PC-9 (cell line): Measurements from ENCODE around the gene SPRTN.

Source experiments
- EZH2 ChIP-seq: fragments of 200-600 bp; sonication (generic); IDR thresholded peaks from 2 replicates; pipeline ENCODE4 v1.8.0; 2017; ENCODE audit warnings: antibody characterized with exemption, low read depth
- TF ChIP-seq, protein P1 (sequence below): fragments of 200-600 bp; sonication (generic); conservative IDR thresholded peaks from 2 replicates; pipeline ENCODE4 v1.6.1; 2017; ENCODE audit warnings: mixed run types, antibody characterized with exemption, mild to moderate bottlenecking, moderate library complexity

DNA sequence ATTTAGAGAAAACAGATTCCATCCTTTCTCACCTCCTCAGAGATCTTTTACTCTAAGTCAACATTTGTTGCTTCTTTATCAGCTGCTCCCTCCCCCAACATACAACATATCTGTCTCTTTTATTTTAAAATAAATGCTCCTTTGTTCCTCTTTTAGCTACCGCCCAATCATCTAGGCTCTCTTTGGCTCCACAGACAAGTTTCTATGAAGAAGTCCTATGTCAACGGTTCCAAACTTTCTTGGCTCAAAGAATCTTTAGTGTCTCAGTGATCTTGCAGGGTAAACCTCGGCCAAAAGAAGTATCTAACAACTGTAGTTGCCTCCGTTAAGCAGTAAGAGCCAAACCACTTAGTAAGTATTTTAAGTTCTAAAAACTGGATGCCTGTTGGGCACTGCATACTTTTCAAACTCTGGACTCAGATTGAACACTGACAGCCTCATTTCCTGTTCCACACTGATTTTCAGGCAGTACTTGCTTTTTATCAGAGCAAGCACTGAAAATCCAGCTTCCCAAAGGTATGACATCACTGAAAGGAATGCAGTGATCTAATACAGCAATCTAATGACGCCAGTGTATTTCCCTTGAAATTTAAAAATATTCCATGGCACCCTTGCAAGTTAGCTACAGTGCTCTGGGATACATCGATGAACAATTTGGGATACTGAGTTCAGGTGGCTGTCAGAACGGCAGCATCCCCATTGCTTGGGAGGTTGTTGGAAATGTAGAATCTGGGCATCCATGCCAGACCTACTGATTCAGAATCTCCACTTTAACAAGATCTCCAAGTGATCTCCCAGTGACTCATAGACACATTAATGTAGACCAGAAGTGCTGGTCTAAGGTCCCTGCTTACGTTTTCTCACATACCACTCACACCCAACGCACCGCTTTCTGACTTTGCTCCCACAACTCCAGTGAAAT, 57.2 kb downstream of the SPRTN start:
- TF ChIP-seq, protein P1, sequence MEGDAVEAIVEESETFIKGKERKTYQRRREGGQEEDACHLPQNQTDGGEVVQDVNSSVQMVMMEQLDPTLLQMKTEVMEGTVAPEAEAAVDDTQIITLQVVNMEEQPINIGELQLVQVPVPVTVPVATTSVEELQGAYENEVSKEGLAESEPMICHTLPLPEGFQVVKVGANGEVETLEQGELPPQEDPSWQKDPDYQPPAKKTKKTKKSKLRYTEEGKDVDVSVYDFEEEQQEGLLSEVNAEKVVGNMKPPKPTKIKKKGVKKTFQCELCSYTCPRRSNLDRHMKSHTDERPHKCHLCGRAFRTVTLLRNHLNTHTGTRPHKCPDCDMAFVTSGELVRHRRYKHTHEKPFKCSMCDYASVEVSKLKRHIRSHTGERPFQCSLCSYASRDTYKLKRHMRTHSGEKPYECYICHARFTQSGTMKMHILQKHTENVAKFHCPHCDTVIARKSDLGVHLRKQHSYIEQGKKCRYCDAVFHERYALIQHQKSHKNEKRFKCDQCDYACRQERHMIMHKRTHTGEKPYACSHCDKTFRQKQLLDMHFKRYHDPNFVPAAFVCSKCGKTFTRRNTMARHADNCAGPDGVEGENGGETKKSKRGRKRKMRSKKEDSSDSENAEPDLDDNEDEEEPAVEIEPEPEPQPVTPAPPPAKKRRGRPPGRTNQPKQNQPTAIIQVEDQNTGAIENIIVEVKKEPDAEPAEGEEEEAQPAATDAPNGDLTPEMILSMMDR = no peak
- TF ChIP-seq EZH2 = no peak
